Measurements from ENCODE around the gene WDR17. TPM values are rescaled to one million over a fixed set of nuclear protein-coding genes. Genes with fewer than 3 reads are reported as not detected.

Gene WDR17
- polyA plus RNA-seq, 6 donors from 2014 or later = 0.24 to 1.5 (median 0.41) TPM; not detected in 1

DNA sequence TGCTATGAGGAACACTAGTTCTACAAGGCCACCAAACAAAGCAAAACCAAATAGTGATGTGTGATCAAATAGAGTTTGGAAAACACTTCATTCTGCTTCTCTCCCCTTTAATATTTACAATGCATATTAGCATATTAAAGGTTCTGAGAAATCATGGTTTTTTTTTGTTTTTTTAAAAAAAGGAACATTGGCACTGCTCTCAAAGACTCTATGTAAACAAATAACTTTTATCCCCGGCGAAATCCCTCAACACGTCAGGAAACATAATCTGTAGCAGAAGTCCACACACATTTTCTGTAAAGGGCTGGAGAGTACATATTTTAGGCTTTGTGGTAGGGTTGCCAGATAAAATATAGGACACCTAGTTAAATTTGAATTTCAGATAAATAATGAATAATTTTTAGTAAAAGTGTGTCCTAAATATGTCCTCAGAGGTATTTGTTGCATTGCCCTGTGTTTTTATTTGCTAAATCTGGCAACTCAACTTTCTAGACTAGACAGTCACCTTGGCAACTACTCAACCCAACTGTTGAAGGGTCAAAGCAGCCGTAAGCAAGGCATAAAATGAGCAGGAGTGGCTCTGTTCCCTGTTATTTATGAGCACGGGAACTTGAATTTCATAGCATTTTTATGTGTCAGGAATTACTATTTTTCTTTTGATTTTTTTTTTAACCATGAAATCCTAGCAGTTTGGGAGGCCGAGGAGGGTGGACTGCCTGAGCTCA is 121.2 kb downstream of the WDR17 start:
- Mint-ChIP-seq H3K4me3 (no peak overlapping the region), H3K27me3 (peaks cover 26 to 30% (median 28%) of the 10 kb centered on the region in 3 donors), H3K9me3 (no peaks in the 10 kb centered on the region), H3K27ac (no peak overlapping the region), H3K4me1 (no peaks in the 10 kb centered on the region), H3K36me3 (no peaks in the 10 kb centered on the region)
- no peak for DNase-seq
- ATAC-seq (ENCODE audit: low read depth in 2 of 2) = no peak

- Mint-ChIP-seq H3K27ac (no peak overlapping the region), H3K4me1 (no peaks in the 10 kb centered on the region), H3K27me3 (peaks cover 30 to 35% (median 30%) of the 10 kb centered on the region in 3 donors), H3K9me3 (no peaks in the 10 kb centered on the region), H3K4me3 (no peak overlapping the region), H3K36me3 (no peaks in the 10 kb centered on the region)
- ATAC-seq (ENCODE audit: low read depth in 2 of 2) = no peak
- no peak for DNase-seq
Measured at GRCh38 chr4:176187624-176188023, 122.0 kb downstream of the WDR17 start.

DNA sequence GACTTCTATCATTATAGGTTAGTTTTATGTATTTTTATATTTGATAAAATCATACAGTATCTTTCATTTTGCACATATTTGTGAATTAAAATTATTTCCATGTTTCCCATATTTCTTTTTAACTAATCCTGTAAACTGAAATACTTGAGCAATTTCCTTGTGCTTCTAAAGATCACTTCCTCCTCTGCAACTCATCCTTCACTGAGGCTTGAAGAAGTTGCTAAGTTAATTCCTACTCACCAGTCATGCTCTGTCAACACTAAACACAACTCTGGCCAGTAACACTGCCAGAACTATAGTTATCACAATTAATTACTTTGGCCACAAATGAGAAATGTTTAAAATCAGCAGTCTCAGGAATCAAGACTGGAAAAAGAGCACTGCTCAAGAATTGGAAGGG is 123.0 kb downstream of the WDR17 start:
- no peak overlapping the region for H3K4me3 Mint-ChIP-seq
- ATAC-seq (ENCODE audit: low read depth in 2 of 2) (no peak), DNase-seq (no peak)
- no peaks in the 10 kb centered on the region for H3K9me3 Mint-ChIP-seq
- H3K27ac Mint-ChIP-seq = no peak overlapping the region
- no peaks in the 10 kb centered on the region for H3K4me1 Mint-ChIP-seq
- peaks cover 30 to 35% (median 30%) of the 10 kb centered on the region in 3 donors for H3K27me3 Mint-ChIP-seq
- H3K36me3 Mint-ChIP-seq = no peaks in the 10 kb centered on the region

GRCh38 chr4:176189891-176190795 is 124.5 kb downstream of the WDR17 start:
- H3K4me1 Mint-ChIP-seq = peaks cover 2 to 5% (median 3%) of the 10 kb centered on the region in 3 donors
- no peak overlapping the region for H3K27ac Mint-ChIP-seq
- H3K36me3 Mint-ChIP-seq = no peaks in the 10 kb centered on the region
- DNase-seq = no peak
- H3K27me3 Mint-ChIP-seq = peaks cover 25 to 35% (median 30%) of the 10 kb centered on the region in 3 donors
- H3K9me3 Mint-ChIP-seq = no peaks in the 10 kb centered on the region
- ATAC-seq (ENCODE audit: low read depth in 2 of 2) = no peak
- H3K4me3 Mint-ChIP-seq = no peak overlapping the region

GRCh38 chr4:176191974-176192373 is 126.3 kb downstream of the WDR17 start:
- Mint-ChIP-seq H3K27me3 (peaks cover 17 to 28% (median 21%) of the 10 kb centered on the region in 3 donors), H3K4me1 (peaks cover 10 to 12% (median 12%) of the 10 kb centered on the region in 3 donors), H3K4me3 (no peak overlapping the region), H3K9me3 (peaks cover 0 to 2% (median 0%) of the 10 kb centered on the region in 7 donors), H3K27ac (no peak overlapping the region), H3K36me3 (peaks cover 0 to 5% of the 10 kb centered on the region in 2 donors)
- ATAC-seq (ENCODE audit: low read depth in 2 of 2) (no peak), DNase-seq (no peak)

- H3K4me3 Mint-ChIP-seq = no peak overlapping the region
- peaks cover 17 to 36% (median 21%) of the 10 kb centered on the region in 3 donors for H3K27me3 Mint-ChIP-seq
- no peak for DNase-seq
- H3K9me3 Mint-ChIP-seq = peaks cover 0 to 2% (median 0%) of the 10 kb centered on the region in 7 donors
- no peak for ATAC-seq (ENCODE audit: low read depth in 2 of 2)
- peaks cover 10 to 12% (median 12%) of the 10 kb centered on the region in 3 donors for H3K4me1 Mint-ChIP-seq
- no peak overlapping the region for H3K27ac Mint-ChIP-seq
- peaks cover 0 to 5% of the 10 kb centered on the region in 2 donors for H3K36me3 Mint-ChIP-seq
Measured at GRCh38 chr4:176193126-176193525, 127.5 kb downstream of the WDR17 start.

DNA sequence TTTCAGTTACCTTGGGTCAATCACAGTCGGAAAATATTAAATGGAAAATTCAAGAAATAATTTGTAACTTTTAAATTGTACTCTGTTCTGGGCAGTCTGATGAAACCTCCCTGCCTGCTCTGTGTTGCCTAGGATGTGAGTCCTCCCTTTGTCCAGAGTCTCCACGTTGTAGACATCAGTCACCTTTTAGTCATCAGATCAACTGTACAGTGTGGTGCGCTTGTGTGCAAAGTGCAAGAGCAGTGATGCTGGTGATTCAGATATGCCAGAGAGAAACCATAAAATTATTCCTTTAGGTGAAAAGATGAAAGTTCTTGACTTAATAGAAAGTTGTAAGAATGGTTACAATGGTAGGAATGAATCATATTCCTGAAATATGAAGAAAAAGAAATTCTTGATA is 128.3 kb downstream of the WDR17 start:
- peak overlapping the region in 2 of 8 donors; percentile 19 to 34 for H3K4me3 Mint-ChIP-seq
- DNase-seq (no peak), ATAC-seq (ENCODE audit: low read depth in 2 of 2) (no peak)
- H3K9me3 Mint-ChIP-seq = peaks cover 0 to 2% (median 0%) of the 10 kb centered on the region in 7 donors
- peaks cover 0 to 5% of the 10 kb centered on the region in 2 donors for H3K36me3 Mint-ChIP-seq
- no peak overlapping the region for H3K27ac Mint-ChIP-seq
- peaks cover 10 to 12% (median 12%) of the 10 kb centered on the region in 3 donors for H3K4me1 Mint-ChIP-seq
- H3K27me3 Mint-ChIP-seq = peaks cover 14 to 41% (median 18%) of the 10 kb centered on the region in 3 donors

DNA sequence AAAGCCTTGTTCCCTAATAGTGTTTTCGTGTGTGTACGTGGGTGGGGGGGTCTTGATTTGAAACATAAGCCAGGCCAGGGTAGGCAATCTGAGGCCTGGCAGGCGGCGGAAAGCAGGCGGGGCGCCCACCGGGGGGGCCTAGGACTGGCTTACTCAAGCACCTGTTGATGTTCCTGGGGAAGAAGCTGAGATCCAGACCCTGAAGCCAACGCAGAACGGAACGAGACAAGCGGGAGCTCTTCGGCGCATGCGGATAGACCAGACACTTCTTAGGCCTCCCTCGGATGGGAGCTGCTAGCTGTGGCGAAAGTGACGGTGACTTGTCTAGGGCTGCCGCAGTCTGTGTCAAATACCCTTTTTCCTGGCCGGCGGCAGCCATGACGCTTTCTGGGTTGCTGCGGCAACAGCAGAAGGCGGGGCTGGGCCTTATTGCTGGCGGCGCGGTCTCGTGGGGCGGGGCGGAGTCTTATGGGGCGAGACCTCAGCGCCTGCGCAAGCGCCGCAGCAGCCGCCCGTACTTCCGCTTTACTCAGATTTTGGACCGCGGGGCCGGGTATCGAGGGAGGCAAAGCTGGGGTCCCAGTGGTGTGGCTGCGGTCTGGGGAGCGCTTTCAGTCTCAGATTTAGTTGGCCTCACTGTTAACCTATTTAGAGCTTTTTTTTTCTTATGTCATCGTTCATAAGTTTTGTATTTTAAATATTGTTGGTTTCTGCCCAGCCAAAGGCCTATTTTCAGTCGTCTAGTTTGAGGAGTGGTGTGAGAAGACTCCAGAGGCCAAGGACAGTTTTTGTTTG is 129.7 kb downstream of the WDR17 start, which contains the start of gene SPATA4:
TSS of gene SPATA4 (minus strand) at position 402 of the 795 bp plus-strand sequence. CDS start at position 379, 23 bp downstream.
- Mint-ChIP-seq H3K9me3 (peaks cover 0 to 2% (median 0%) of the 10 kb centered on the region in 7 donors), H3K4me3 (peak within 1 kb of the TSS; percentile 82 to 94 (median 87)), H3K36me3 (peaks cover 0 to 5% of the 10 kb centered on the region in 2 donors), H3K27ac (peak within 1 kb of the TSS; percentile 72 to 98 (median 92)), H3K27me3 (peaks cover 9 to 32% (median 14%) of the 10 kb centered on the region in 3 donors), H3K4me1 (peaks cover 10 to 12% (median 12%) of the 10 kb centered on the region in 3 donors)
- peak; percentile 91 for DNase-seq
- peak; percentile 94 to 97 for ATAC-seq (ENCODE audit: low read depth in 2 of 2)

GRCh38 chr4:176198316-176198903 is 132.8 kb downstream of the WDR17 start:
- peaks cover 0 to 5% of the 10 kb centered on the region in 2 donors for H3K36me3 Mint-ChIP-seq
- ATAC-seq (ENCODE audit: low read depth in 2 of 2) (no peak), DNase-seq (no peak)
- H3K9me3 Mint-ChIP-seq = peaks cover 0 to 2% (median 0%) of the 10 kb centered on the region in 7 donors
- H3K27ac Mint-ChIP-seq = peak overlapping the region in 1 of 6 donors; percentile 42
- peaks cover 10 to 12% (median 12%) of the 10 kb centered on the region in 3 donors for H3K4me1 Mint-ChIP-seq
- H3K27me3 Mint-ChIP-seq = peaks cover 8 to 27% (median 9%) of the 10 kb centered on the region in 3 donors
- no peak overlapping the region for H3K4me3 Mint-ChIP-seq

GRCh38 chr4:176205299-176205698 is 139.7 kb downstream of the WDR17 start:
- no peaks in the 10 kb centered on the region for H3K36me3 Mint-ChIP-seq
- H3K4me1 Mint-ChIP-seq = no peaks in the 10 kb centered on the region

GRCh38 chr4:176207839-176208238 is 142.2 kb downstream of the WDR17 start:
- ATAC-seq (ENCODE audit: low read depth in 2 of 2) (no peak), DNase-seq (no peak)
- H3K27ac Mint-ChIP-seq = no peak overlapping the region
- H3K4me1 Mint-ChIP-seq = no peaks in the 10 kb centered on the region
- peaks cover 32 to 61% (median 60%) of the 10 kb centered on the region in 3 donors for H3K27me3 Mint-ChIP-seq
- no peak overlapping the region for H3K4me3 Mint-ChIP-seq
- peaks cover 0 to 7% of the 10 kb centered on the region in 2 donors for H3K36me3 Mint-ChIP-seq
- H3K9me3 Mint-ChIP-seq = peaks cover 4 to 15% (median 11%) of the 10 kb centered on the region in 7 donors

More at GRCh38 chr4:176205299-176205698, 139.7 kb downstream of the WDR17 start:
- DNase-seq (no peak), ATAC-seq (ENCODE audit: low read depth in 2 of 2) (no peak)
- Mint-ChIP-seq H3K4me3 (peak overlapping the region in 1 of 8 donors; percentile 60), H3K9me3 (peaks cover 0 to 4% (median 0%) of the 10 kb centered on the region in 7 donors), H3K27ac (no peak overlapping the region), H3K27me3 (peaks cover 25 to 57% (median 55%) of the 10 kb centered on the region in 3 donors)

DNA sequence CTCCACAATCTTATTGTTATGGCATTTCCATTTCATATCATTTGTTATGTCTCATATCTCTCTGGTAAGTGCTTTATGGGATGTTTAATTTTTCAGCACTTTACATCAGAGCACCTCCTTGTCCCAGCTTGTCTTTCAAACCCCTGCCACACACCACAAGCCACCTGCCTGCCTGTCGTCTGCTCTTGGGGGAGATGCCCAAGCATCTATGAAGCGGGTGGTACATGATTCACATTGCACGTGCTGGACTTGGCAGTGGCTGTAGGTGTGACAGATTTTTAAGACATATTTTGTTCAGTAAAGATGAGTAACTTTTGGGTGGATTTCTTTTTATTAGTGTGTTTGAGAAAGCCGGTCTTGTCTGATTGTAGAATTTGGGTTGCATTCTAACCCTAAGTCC is 143.9 kb downstream of the WDR17 start:
- Mint-ChIP-seq H3K27ac (no peak overlapping the region), H3K36me3 (peaks cover 0 to 7% of the 10 kb centered on the region in 2 donors), H3K4me1 (no peaks in the 10 kb centered on the region), H3K4me3 (no peak overlapping the region), H3K9me3 (peaks cover 4 to 18% (median 11%) of the 10 kb centered on the region in 7 donors), H3K27me3 (peaks cover 29 to 52% (median 47%) of the 10 kb centered on the region in 3 donors)
- no peak for ATAC-seq (ENCODE audit: low read depth in 2 of 2)
- DNase-seq = no peak

Measured in naive B cell (primary cell).